Measurements from ENCODE around the gene DHX8. TPM values are rescaled to one million over a fixed set of nuclear protein-coding genes. Genes with fewer than 3 reads are reported as not detected.

DHX8 gene
- total and polyA plus RNA-seq, 2 of the 4 experiments (the other 2 are of a cell fraction), result 21.8 to 50.0 TPM

- 81% methylated on average over 6 of the region's 7 CpGs; no CpG with 5 or more reads in 1 of the 2 experiments for WGBS, 2 experiments (ENCODE audit: extremely low coverage in 2 of 2, insufficient read length in 1 of 2)
- in situ Hi-C loops (cut with MboI; ENCODE audit: low sequenced_read_pairs), result no loop called here
- intact Hi-C loops (cut with micrococcal nuclease), result no loop called here
- H3K4me3 ChIP-seq (ENCODE audit: insufficient read depth, low read depth, low read length), result no peak overlapping the region
- no peak for ATAC-seq (ENCODE audit: low read depth)
- DNase-seq, result no peak
- dilution Hi-C loops (cut with HindIII; ENCODE audit: low sequenced_read_pairs, unreplicated experiment), result no loop called here
- H3K56ac ChIP-seq (ENCODE audit: extremely low read depth, insufficient read depth, low read length), result no peak overlapping the region
- no peaks in the 10 kb centered on the region for H4K20me1 ChIP-seq (ENCODE audit: insufficient read depth, low read length)
- H4K91ac ChIP-seq (ENCODE audit: insufficient read depth, low read depth, low read length), result no peak overlapping the region
- H2BK120ac ChIP-seq (ENCODE audit: low read depth, low read length), result no peak overlapping the region
- H2BK20ac ChIP-seq (ENCODE audit: low read depth, low read length), result no peak overlapping the region
- TF ChIP-seq RAD21 (IDR thresholded peaks at IDR 0.05; ENCODE audit: low read length), result no peak
- TF ChIP-seq BHLHE40 (IDR thresholded peaks at IDR 0.05; ENCODE audit: low read depth, low read length), result no peak
- no peak overlapping the region for H2AK5ac ChIP-seq (ENCODE audit: low read depth, low read length)
- H2AK9ac ChIP-seq (replicated peaks; ENCODE audit: low read depth, low read length, poor library complexity), result peak overlapping the region; percentile 17
- no peak overlapping the region for H4K5ac ChIP-seq (ENCODE audit: low read depth, low read length)
- H2BK15ac ChIP-seq (ENCODE audit: low read depth, low read length), result no peak overlapping the region
- 0 out of 2 replicates have a peak, but pooled peaks cover 4% of the 10 kb centered on the region for H3K9me1 ChIP-seq (ENCODE audit: insufficient read depth, low read length)
- no peaks in the 10 kb centered on the region for H3K79me1 ChIP-seq (ENCODE audit: low read depth in 1 of 2, low read length in 2 of 2)
- no peak overlapping the region for H3K27ac ChIP-seq (ENCODE audit: insufficient read depth, low read length)
- H2BK5ac ChIP-seq (ENCODE audit: low read depth, low read length, poor library complexity, severe bottlenecking), result no peak overlapping the region
- ChIA-PET POLR2A (ENCODE audit: unreplicated experiment) (no interaction called here), CTCF (no interaction called here)
- no peak overlapping the region for H3K4me2 ChIP-seq (ENCODE audit: low read depth, low read length)
- H3K36me3 ChIP-seq (ENCODE audit: control insufficient read depth, insufficient read depth, low read length), result no peaks in the 10 kb centered on the region
- H3K27me3 ChIP-seq (ENCODE audit: control insufficient read depth, insufficient read depth, low read length), result no peaks in the 10 kb centered on the region; the same call in 1 of the 2 replicates
- no peak overlapping the region for H4K8ac ChIP-seq (ENCODE audit: low read depth in 2 of 2, low read length in 2 of 2)
- H3K4me1 ChIP-seq (ENCODE audit: control insufficient read depth, insufficient read depth, low read length), result peaks cover 3% of the 10 kb centered on the region
- H3K4ac ChIP-seq (ENCODE audit: low read depth, low read length), result no peak overlapping the region
- H3K23ac ChIP-seq (ENCODE audit: low read depth, low read length), result no peak overlapping the region
- H2AFZ ChIP-seq (replicated peaks; ENCODE audit: low read length, poor library complexity), result no peak overlapping the region
- BruUV-seq (replicated peaks), result no TSS peak
- H3K9me3 ChIP-seq (ENCODE audit: control insufficient read depth, insufficient read depth, low read length), result no peaks in the 10 kb centered on the region
- H3K18ac ChIP-seq (ENCODE audit: low read depth, low read length), result no peak overlapping the region
- H3K14ac ChIP-seq (replicated peaks; ENCODE audit: low read depth, low read length), result no peak overlapping the region
- H3K9ac ChIP-seq (ENCODE audit: low read depth, low read length), result no peak overlapping the region
Observed at GRCh38 chr17:43559161-43559816, 75.5 kb downstream of the DHX8 start.
